ENCODE results near the gene MAPK8IP3.

Gene MAPK8IP3

DNA sequence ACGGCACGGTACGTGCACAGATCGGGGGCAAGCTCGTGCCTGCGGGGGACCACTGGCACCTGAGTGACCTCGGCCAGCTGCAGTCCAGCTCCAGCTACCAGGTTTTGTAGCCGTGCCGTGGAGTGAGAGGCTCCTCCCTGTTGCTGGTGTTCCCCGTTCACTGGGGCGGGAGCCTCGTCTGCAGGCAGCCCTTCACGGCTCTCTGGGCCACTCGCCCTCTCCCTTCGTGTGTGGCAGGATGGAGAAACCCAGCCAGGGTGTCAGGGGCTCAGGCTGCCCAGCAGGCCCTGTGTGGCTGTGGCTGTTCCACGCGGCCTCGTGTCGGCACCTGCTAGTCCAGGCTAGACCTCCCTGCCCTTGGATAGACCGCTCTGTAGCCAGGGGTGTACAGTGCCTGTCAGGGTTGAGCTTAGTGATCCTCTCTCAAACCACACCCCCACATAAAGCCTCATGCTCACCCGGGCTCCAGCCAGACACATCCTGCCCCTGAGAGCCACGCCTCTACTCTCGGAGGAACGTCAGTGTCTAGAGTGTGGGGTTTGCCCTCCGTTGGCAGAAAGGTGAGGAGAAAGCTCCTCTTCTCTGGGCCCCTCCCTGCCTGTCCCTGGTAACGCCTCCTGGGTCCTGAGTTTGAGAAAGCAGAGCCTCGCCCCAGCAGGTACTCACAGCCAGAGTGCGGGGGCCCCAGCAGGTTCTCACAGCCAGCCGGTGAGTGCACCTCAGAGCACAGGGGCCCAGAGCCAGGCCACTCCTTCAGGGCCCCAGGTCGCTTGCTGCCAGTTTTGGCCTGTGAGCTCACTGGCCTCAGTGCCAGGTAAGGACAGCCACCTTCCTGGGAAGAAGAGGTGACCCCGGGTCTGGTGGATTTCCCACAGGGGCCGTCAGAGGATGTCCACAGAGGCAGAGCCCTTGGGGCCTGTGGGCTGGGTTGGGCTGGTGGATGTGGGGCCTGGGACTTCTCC is 37.7 kb downstream of the MAPK8IP3 start:
- DNase-seq: no peak

DNA sequence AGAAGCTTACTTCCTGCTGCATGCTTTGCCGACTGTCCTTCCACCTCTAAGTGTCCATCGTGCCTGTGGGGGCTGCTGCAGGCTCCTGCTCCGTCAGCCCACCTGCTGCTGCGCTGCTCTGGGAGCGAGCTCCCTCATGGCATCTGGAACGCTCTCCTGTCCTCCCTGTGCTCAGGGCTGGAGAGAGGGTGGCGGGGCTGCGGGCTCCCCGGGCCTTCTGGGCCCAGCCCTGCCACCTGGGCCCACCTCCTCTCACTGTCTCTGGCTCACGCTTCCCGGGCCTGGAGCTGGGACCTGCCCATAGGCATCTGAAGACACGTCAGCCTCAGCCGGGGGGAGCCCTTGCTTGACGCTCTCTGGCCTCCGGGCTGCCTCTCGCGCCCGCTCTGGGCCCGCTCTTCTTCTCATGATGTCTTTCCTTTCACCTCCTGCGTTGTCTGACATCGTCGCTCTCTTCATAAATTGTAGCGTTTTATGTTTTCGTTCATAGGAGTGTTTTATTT is 38.4 kb downstream of the MAPK8IP3 start:
- no peak for DNase-seq

DNA sequence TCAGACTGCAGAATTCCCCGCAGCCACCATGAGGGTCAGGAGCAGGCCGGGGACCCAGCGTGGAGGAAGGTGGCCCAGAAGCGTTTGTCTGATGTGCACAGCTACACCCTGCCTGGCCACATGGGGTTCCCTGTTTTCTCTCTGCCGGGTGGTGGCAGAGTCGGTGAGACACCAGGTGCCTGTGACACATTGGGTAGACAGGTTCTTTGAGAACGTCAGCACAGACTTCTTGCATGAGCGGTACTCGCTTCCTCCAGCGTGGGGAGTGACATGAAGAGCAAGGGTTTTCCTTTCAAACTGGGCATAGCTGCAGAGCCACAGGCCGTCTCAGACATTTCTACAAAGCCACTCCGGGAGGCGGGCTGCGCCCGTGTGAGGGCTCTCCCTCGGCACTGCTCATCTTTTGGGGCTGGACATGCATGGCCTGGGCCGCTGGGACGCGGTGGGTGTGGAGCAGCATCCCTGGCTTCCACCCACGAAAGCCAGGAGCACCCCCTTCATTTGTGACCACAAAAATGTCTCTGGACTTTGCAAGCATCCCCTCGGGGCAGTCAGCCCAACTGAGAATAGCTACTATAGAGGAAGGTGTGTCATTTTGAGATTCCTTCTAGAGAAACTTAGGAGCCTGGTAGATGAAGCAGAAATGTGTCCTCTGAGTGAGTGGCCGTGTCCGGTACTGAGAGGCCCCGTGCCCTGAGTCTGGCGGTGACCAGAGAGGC is 39.3 kb downstream of the MAPK8IP3 start:
- no peak for DNase-seq

- no peak for DNase-seq
Observed at GRCh38 chr16:1745900-1746692, 40.1 kb downstream of the MAPK8IP3 start.

- DNase-seq: no peak
Observed at GRCh38 chr16:1746693-1747195, 40.7 kb downstream of the MAPK8IP3 start.

DNA sequence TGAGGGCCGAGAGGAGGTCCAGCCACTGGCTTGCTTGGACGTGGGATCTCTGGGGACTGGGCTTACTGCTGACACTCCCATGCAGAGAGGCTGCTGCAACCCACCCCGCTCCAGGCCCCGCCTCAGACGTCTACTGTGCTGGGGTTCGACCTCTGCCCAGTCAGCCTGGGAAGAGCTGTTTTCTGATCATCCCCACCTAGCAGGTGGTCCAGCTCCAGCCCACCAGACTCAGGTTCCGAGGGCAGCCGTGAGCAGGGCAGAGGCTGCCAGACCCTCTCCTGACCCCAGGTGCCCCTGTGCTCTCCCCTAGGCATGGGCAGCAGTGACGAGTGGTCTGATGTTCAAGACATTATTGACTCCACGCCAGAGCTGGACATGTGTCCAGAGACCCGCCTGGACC is 41.9 kb downstream of the MAPK8IP3 start:
- DNase-seq: no peak

GRCh38 chr16:1749152-1750117 is 43.4 kb downstream of the MAPK8IP3 start:
- DNase-seq: no peak

DNA sequence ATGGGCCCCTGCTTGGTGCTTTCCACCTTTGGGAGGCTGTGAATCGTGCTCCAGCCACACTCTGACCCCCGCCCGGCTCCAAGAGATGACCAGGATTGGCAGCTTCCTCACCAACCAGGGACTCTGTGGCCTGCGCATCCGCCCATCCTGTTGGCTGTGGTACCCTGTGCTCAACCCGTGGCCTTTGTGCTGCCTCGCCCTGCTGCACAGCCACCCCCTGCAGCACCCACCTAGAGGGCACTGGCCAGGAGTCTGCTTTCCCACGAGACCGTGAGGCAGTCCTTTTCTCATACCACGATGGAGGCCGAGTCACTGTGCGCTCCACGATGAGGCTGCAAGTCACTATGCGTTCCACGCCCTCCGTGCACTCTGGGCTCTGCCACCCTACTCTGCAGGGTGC is 46.0 kb downstream of the MAPK8IP3 start:
- no peak for DNase-seq

DNA sequence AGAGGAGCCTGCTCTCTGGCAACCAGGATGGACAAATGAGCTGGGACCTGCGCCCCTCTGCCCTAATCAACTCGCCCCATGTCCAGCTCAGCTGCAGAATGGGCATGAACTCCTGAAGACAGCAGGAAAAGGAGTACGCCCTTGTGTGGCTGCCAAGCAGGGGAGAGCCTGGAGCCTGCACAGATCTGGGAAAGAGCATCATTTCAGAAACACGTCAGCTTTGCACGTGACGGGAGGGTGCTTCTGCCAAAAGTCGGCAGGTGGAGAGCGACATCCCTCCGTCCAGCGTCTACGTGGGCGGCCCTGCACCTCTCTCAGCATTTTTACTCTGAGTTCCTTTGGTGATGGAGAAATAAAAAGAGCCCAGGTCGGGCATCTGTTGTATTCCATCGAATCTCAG is 46.9 kb downstream of the MAPK8IP3 start:
- no peak for DNase-seq

DNA sequence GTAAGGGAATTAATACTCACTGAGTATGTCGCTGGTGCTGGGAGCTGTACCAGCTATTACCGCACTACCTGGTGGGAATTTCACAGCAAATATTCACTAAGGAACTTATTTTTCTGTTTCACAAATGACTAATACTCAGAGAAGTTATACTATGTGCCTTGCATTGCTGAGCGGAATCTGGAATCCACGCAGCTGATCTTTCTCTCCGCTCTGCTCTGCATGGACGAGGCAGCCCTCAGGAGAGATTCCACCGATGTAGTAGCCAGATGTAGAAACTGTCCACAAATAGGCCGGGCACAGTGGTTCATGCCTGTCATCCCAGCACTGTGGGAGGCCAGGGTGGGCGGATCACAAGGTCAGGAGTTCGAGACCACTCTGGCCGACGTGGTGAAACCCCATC is 48.2 kb downstream of the MAPK8IP3 start:
- DNase-seq: no peak

- DNase-seq: no peak
Observed at GRCh38 chr16:1757714-1758461, 51.9 kb downstream of the MAPK8IP3 start.

GRCh38 chr16:1758923-1759322 is 52.9 kb downstream of the MAPK8IP3 start:
- no peak for DNase-seq

DNA sequence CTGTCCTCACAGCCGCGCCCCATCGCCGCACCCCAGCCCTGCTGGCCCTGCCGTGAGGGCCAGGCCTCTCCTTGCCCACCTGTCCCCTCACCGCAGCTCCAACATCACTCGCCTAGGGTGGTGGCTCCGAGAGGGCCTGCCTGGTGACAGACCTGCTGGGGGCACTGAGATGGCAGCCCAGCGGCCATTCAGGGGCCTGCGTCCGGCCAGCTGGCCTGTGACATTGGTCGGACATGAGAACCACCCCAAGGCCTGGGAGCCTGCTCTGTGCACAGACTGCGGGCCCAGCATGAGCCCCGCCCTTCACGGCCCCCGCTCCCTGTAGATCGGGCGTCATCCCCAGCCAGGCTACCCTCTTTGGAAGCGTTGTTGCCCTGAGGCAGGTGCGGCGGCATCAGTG is 53.5 kb downstream of the MAPK8IP3 start:
- no peak for DNase-seq

DNA sequence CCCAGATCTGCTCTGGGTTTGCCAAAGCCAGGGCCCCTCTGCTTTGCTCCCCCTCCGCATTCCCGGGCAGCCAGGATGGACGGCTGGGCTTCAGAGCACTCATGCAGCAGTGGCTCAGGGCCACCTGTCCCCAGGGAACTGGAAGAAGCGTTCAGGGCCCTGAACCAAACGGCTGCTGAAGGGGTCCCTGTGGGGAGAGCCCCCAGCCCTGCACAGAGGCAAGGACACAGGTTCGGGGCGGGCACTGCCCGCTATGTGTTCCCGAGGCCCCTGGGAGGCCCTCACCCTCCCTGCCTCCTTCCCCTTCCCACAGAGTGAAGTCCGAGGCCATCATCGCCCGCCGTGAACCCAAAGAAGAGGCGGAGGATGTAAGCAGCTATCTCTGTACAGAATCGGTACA is 54.9 kb downstream of the MAPK8IP3 start:
- DNase-seq: no peak

DNA sequence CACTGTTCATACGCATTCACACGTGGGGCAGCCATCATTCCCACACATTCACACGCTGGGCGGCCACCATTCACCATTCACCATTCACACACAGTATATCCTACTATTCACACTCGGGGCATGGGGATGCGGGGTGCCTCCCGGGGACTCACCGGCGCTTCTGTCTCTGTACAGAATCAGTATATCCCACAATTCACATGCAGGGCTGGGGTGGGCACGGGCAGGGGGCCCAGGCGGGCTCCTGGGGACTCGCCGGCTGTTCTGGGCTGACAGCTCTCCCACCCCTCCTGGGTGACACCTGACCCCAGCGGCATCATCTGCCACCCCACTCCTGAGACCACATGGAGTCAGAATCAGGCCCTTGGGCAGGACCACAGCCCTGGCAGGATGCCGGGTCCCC is 55.8 kb downstream of the MAPK8IP3 start:
- DNase-seq: no peak

GRCh38 chr16:1762196-1762878 is 56.3 kb downstream of the MAPK8IP3 start:
- DNase-seq: no peak

GRCh38 chr16:1762879-1763520 is 57.0 kb downstream of the MAPK8IP3 start:
- DNase-seq: no peak

GRCh38 chr16:1763521-1764511 is 57.8 kb downstream of the MAPK8IP3 start:
- no peak for DNase-seq
